Measurements from ENCODE around the gene KAZN.

Gene KAZN

GRCh38 chr1:14742181-14742980 lies 143.9 kb downstream of the KAZN start:
- DNase-seq (ENCODE audit: low read depth in 2 of 2), result peak; percentile 93 to 94

GRCh38 chr1:14743368-14743767 lies 144.9 kb downstream of the KAZN start:
- DNase-seq (ENCODE audit: low read depth in 2 of 2), result no peak

- DNase-seq (ENCODE audit: low read depth in 2 of 2), result no peak
These were observed 146.7 kb downstream of the KAZN start for GRCh38 chr1:14745001-14745720.

GRCh38 chr1:14745789-14746188 lies 147.3 kb downstream of the KAZN start:
- DNase-seq (ENCODE audit: low read depth in 2 of 2), result no peak

GRCh38 chr1:14746393-14746792 lies 147.9 kb downstream of the KAZN start:
- no peak for DNase-seq (ENCODE audit: low read depth in 2 of 2)

GRCh38 chr1:14748151-14748550 lies 149.7 kb downstream of the KAZN start:
- no peak for DNase-seq (ENCODE audit: low read depth in 2 of 2)

- no peak for DNase-seq (ENCODE audit: low read depth in 2 of 2)
These were observed 150.5 kb downstream of the KAZN start for GRCh38 chr1:14748977-14749376.

- no peak for DNase-seq (ENCODE audit: low read depth in 2 of 2)
These were observed 152.0 kb downstream of the KAZN start for GRCh38 chr1:14750490-14750889.

GRCh38 chr1:14755518-14756252 lies 157.2 kb downstream of the KAZN start:
- DNase-seq (ENCODE audit: low read depth in 2 of 2), result no peak

- DNase-seq (ENCODE audit: low read depth in 2 of 2), result no peak
These were observed 158.3 kb downstream of the KAZN start for GRCh38 chr1:14756589-14757285.

GRCh38 chr1:14757286-14757625 lies 158.8 kb downstream of the KAZN start:
- no peak for DNase-seq (ENCODE audit: low read depth in 2 of 2)

- DNase-seq (ENCODE audit: low read depth in 2 of 2), result no peak
These were observed 160.7 kb downstream of the KAZN start for GRCh38 chr1:14759042-14759818.

- no peak for DNase-seq (ENCODE audit: low read depth in 2 of 2)
These were observed 161.4 kb downstream of the KAZN start for GRCh38 chr1:14759843-14760242.

GRCh38 chr1:14760780-14761179 lies 162.3 kb downstream of the KAZN start:
- DNase-seq (ENCODE audit: low read depth in 2 of 2), result no peak

- DNase-seq (ENCODE audit: low read depth in 2 of 2), result no peak
These were observed 163.0 kb downstream of the KAZN start for GRCh38 chr1:14761291-14762153.

GRCh38 chr1:14763977-14764376 lies 165.5 kb downstream of the KAZN start:
- DNase-seq (ENCODE audit: low read depth in 2 of 2), result no peak

GRCh38 chr1:14765773-14766172 lies 167.3 kb downstream of the KAZN start:
- DNase-seq (ENCODE audit: low read depth in 2 of 2), result no peak

GRCh38 chr1:14767075-14767474 lies 168.6 kb downstream of the KAZN start:
- DNase-seq (ENCODE audit: low read depth in 2 of 2), result no peak

GRCh38 chr1:14768582-14769304 lies 170.3 kb downstream of the KAZN start:
- DNase-seq (ENCODE audit: low read depth in 2 of 2), result no peak
